CD14-positive monocyte (primary cell): Measurements from ENCODE around the gene AKT1. TPM values are rescaled to one million over a fixed set of nuclear protein-coding genes. Genes with fewer than 3 reads are reported as not detected.

ENCODE experiments used
- DNase-seq, 3 donors: peaks; one replicate each; pipeline ENCODE4 v3.0.0-alpha.2; 2011 to 2022
- H2AFZ ChIP-seq: 2 replicates; pipeline ENCODE4 v1.6.0; 2012; ENCODE audit warnings: mild to moderate bottlenecking, low read depth, low read length, inconsistent platforms; ENCODE audit not compliant: insufficient read depth, poor library complexity, severe bottlenecking
- H3K27ac ChIP-seq, 2 donors: 1 replicate in 1 of 2; 2 replicates in 1 of 2; pipeline ENCODE4 v1.5.1; 2012 to 2013; ENCODE audit warnings: low read length in 2 of 2, control low read depth in 1 of 2, inconsistent platforms in 1 of 2, low read depth in 1 of 2, mild to moderate bottlenecking in 1 of 2
- H3K27me3 ChIP-seq, 2 donors: one replicate each; pipeline versions ENCODE4 v1.6.0 to v1.6.1; 2011 to 2013; ENCODE audit warnings: low read length in 2 of 2; ENCODE audit not compliant: control insufficient read depth in 2 of 2, insufficient read depth in 2 of 2
- H3K36me3 ChIP-seq, 2 donors: replicated peaks in 1 of 2; 1 replicate in 1 of 2; 2 replicates in 1 of 2; pipeline versions ENCODE4 v1.5.1 to v1.6.1; 2012 to 2013; ENCODE audit warnings: low read length in 2 of 2, control low read depth in 1 of 2, inconsistent platforms in 1 of 2, mild to moderate bottlenecking in 1 of 2; ENCODE audit not compliant: insufficient read depth in 2 of 2, control insufficient read depth in 1 of 2
- H3K4me1 ChIP-seq, 2 donors: 1 replicate in 1 of 2; 2 replicates in 1 of 2; pipeline versions ENCODE4 v1.5.1 to v1.6.1; 2012 to 2013; ENCODE audit warnings: low read length in 2 of 2, control low read depth in 1 of 2, inconsistent platforms in 1 of 2, mild to moderate bottlenecking in 1 of 2, moderate library complexity in 1 of 2; ENCODE audit not compliant: insufficient read depth in 2 of 2, control insufficient read depth in 1 of 2
- H3K4me2 ChIP-seq: replicated peaks from 2 replicates; pipeline ENCODE3; 2012; ENCODE audit warnings: low read length, moderate library complexity, mild to moderate bottlenecking; ENCODE audit not compliant: poor library complexity, severe bottlenecking; ENCODE audit errors: extremely low read depth
- H3K4me3 ChIP-seq, 3 experiments: fragments of 200-600 bp in 1 of 3; sonication (generic) in 1 of 3; replicated peaks in 1 of 3; 1 replicate in 2 of 3; 2 replicates in 1 of 3; pipeline ENCODE4 v1.5.1; 2011 to 2013; ENCODE audit warnings: low read length in 3 of 3, mild to moderate bottlenecking in 3 of 3, control low read depth in 2 of 3, low read depth in 2 of 3, inconsistent platforms in 1 of 3, moderate library complexity in 1 of 3
- H3K79me2 ChIP-seq: 2 replicates; pipeline ENCODE4 v1.6.0; 2012; ENCODE audit warnings: mild to moderate bottlenecking, control low read depth, inconsistent platforms, low read length, moderate library complexity; ENCODE audit not compliant: insufficient read depth
- H3K9ac ChIP-seq: 2 replicates; pipeline ENCODE4 v1.6.0; 2017; ENCODE audit warnings: low read length, mild to moderate bottlenecking; ENCODE audit not compliant: insufficient read depth, poor library complexity, severe bottlenecking
- H3K9me3 ChIP-seq, 2 donors: replicated peaks in 1 of 2; 1 replicate in 1 of 2; 2 replicates in 1 of 2; pipeline versions ENCODE4 v1.5.1 to v1.6.1; 2012 to 2013; ENCODE audit warnings: low read length in 2 of 2, control low read depth in 1 of 2; ENCODE audit not compliant: control insufficient read depth in 1 of 2, insufficient read depth in 1 of 2
- H4K20me1 ChIP-seq: 2 replicates; pipeline ENCODE4 v1.6.0; 2012; ENCODE audit warnings: mild to moderate bottlenecking, low read length, control low read depth, moderate library complexity; ENCODE audit not compliant: insufficient read depth
- H3K27ac Mint-ChIP-seq, 7 donors: one replicate each; pipeline ENCODE4 v1.8.0; 2020; ENCODE audit warnings: mild to moderate bottlenecking in 7 of 7, mixed read lengths in 7 of 7, moderate library complexity in 6 of 7, inconsistent platforms in 2 of 7
- H3K27me3 Mint-ChIP-seq, 3 donors: one replicate each; pipeline ENCODE4 v1.8.0; 2021 to 2022; ENCODE audit warnings: low read depth in 3 of 3, mild to moderate bottlenecking in 3 of 3, mixed read lengths in 3 of 3, moderate library complexity in 3 of 3, inconsistent platforms in 1 of 3
- H3K36me3 Mint-ChIP-seq, 2 donors: one replicate each; pipeline ENCODE4 v1.8.0; 2020; ENCODE audit warnings: mixed read lengths in 2 of 2, inconsistent platforms in 1 of 2, mild to moderate bottlenecking in 1 of 2
- H3K4me1 Mint-ChIP-seq: one replicate; pipeline ENCODE4 v1.8.0; 2020; ENCODE audit warnings: mild to moderate bottlenecking, mixed read lengths
- H3K4me3 Mint-ChIP-seq, 2 donors: one replicate each; pipeline ENCODE4 v1.8.0; 2020; ENCODE audit warnings: mild to moderate bottlenecking in 2 of 2, mixed read lengths in 2 of 2, moderate library complexity in 1 of 2
- H3K9me3 Mint-ChIP-seq, 7 donors: one replicate each; pipeline ENCODE4 v1.8.0; 2020 to 2022; ENCODE audit warnings: mixed read lengths in 7 of 7, mild to moderate bottlenecking in 6 of 7, moderate library complexity in 6 of 7, inconsistent platforms in 2 of 7
- CTCF ChIP-seq: fragments of 200-600 bp; IDR thresholded peaks from one replicate; pipeline ENCODE4 v1.8.0; 2022; ENCODE audit warnings: antibody characterized with exemption, mild to moderate bottlenecking
- WGBS: methylation state at CpG from one replicate; pipeline ENCODE4 v1.1.5; 2013; ENCODE audit warnings: missing lambda C conversion rate; ENCODE audit not compliant: insufficient coverage; 5-methylcytosine and 5-hydroxymethylcytosine counted together
- intact Hi-C, 2 donors: fragments of 100-400 bp; cut with micrococcal nuclease; formaldehyde crosslinking; loops; one replicate each; pipeline versions ENCODE4 v1.15.0 to v1.15.1; 2023
- polyA plus RNA-seq, 3 donors: library from polyadenylated mRNA; depleted of rRNA in 1 of 3; unstranded in 2 of 3; stranded (reverse) in 1 of 3; fragments of 300-500 nt in 2 of 3; fragments of >200 nt in 1 of 3; fragmentation: Illumina TruSeq in 2 of 3; gene quantifications; 1 replicate in 2 of 3; 2 replicates in 1 of 3; pipeline ENCODE4 v1.2.3, GENCODE V29; 2012 to 2021

The AKT1 gene
- polyA plus RNA-seq, 3 donors, result 7.2 to 180 (median 26.4) TPM

- Histone ChIP-seq H3K36me3 (peaks cover 57 to 78% of the 10 kb centered on the region in 2 donors), H3K4me1 (peaks cover 0 to 9% of the 10 kb centered on the region in 2 donors), H3K79me2 (no peaks in the 10 kb centered on the region), H4K20me1 (peaks cover 77% of the 10 kb centered on the region), H3K9me3 (peaks cover 7 to 11% of the 10 kb centered on the region in 2 donors), H2AFZ (no peak overlapping the region), H3K27me3 (no peaks in the 10 kb centered on the region), H3K27ac (no peak overlapping the region), H3K4me3 (no peak overlapping the region), H3K9ac (no peak overlapping the region), H3K4me2 (no peak overlapping the region)
- WGBS, result 98% methylated on average over 37 of the region's 38 CpGs
- Mint-ChIP-seq H3K36me3 (peaks cover 41 to 75% of the 10 kb centered on the region in 2 donors), H3K27me3 (no peaks in the 10 kb centered on the region), H3K9me3 (peaks cover 2 to 27% (median 12%) of the 10 kb centered on the region in 7 donors), H3K4me1 (peaks cover 6% of the 10 kb centered on the region), H3K4me3 (no peak overlapping the region), H3K27ac (no peak overlapping the region)
- intact Hi-C loops, result no loop called here
- no peak for TF ChIP-seq CTCF
- DNase-seq, result no peak
These were observed 22.6 kb downstream of the AKT1 start for GRCh38 chr14:104772707-104773504.

- Mint-ChIP-seq H3K27me3 (no peaks in the 10 kb centered on the region), H3K9me3 (peaks cover 2 to 27% (median 12%) of the 10 kb centered on the region in 7 donors), H3K36me3 (peaks cover 39 to 71% of the 10 kb centered on the region in 2 donors), H3K27ac (no peak overlapping the region), H3K4me1 (peaks cover 6% of the 10 kb centered on the region), H3K4me3 (no peak overlapping the region)
- H3K9me3 ChIP-seq, result peaks cover 7 to 11% of the 10 kb centered on the region in 2 donors
- H3K79me2 ChIP-seq, result no peaks in the 10 kb centered on the region
- H3K4me3 ChIP-seq, result no peak overlapping the region
- no peak for TF ChIP-seq CTCF
- no peak for DNase-seq
- peaks cover 54 to 70% of the 10 kb centered on the region in 2 donors for H3K36me3 ChIP-seq
- H3K27me3 ChIP-seq, result no peaks in the 10 kb centered on the region
- H3K4me2 ChIP-seq, result no peak overlapping the region
- WGBS, result 92% methylated on average over 32 of the region's 34 CpGs
- H3K9ac ChIP-seq, result no peak overlapping the region
- H2AFZ ChIP-seq, result no peak overlapping the region
- intact Hi-C loops, result no loop called here
- peaks cover 0 to 9% of the 10 kb centered on the region in 2 donors for H3K4me1 ChIP-seq
- H4K20me1 ChIP-seq, result peaks cover 69% of the 10 kb centered on the region
- H3K27ac ChIP-seq, result no peak overlapping the region
These were observed 23.4 kb downstream of the AKT1 start for GRCh38 chr14:104771918-104772706.
